IMR-90 (cell line): Measurements from ENCODE around the gene NAXE. TPM values are rescaled to one million over a fixed set of nuclear protein-coding genes. Genes with fewer than 3 reads are reported as not detected.

Experiments
- ATAC-seq: fragments of 200-7000 bp; cut with Tn5 transposase; 2 replicates; pipeline ENCODE4 v1.9.1; 2020; ENCODE audit warnings: low read depth, mild to moderate bottlenecking, moderate library complexity
- BruUV-seq: library from RNA; stranded (reverse); fragments of 400-500 nt; replicated peaks from 2 replicates; lab custom pipeline; 2021; lab: Mats Ljungman, UMichigan
- CTCF ChIA-PET: fragments of 300-600 bp; formaldehyde crosslinking; extraction: SDS; loops from one replicate; lab custom pipeline; 2021; ENCODE audit warnings: antibody characterized with exemption; lab: Yijun Ruan, JAX
- POLR2A ChIA-PET: fragments of 300-600 bp; sonication (Branson Sonifier 250); formaldehyde crosslinking; loops from one replicate; lab custom pipeline; 2022; ENCODE audit warnings: antibody characterized with exemption; ENCODE audit not compliant: unreplicated experiment; lab: Charles Lee
- DNase-seq: peaks from one replicate; pipeline ENCODE4 v3.0.0; 2013
- H2AFZ ChIP-seq: replicated peaks from 2 replicates; pipeline ENCODE3; 2013; ENCODE audit warnings: low read length, mild to moderate bottlenecking; ENCODE audit not compliant: poor library complexity
- H2AK5ac ChIP-seq: 2 replicates; pipeline ENCODE4 v1.6.1; 2013; ENCODE audit warnings: low read depth, low read length, inconsistent platforms
- H2AK9ac ChIP-seq: replicated peaks from 2 replicates; pipeline ENCODE3; 2013; ENCODE audit warnings: mild to moderate bottlenecking, low read depth, low read length, moderate library complexity; ENCODE audit not compliant: poor library complexity
- H2BK120ac ChIP-seq: 2 replicates; pipeline ENCODE4 v1.6.1; 2013; ENCODE audit warnings: low read depth, low read length, inconsistent platforms
- H2BK15ac ChIP-seq: 3 replicates; pipeline ENCODE4 v1.6.1; 2013; ENCODE audit warnings: low read depth, low read length, inconsistent platforms
- H2BK20ac ChIP-seq: 2 replicates; pipeline ENCODE4 v1.6.1; 2013; ENCODE audit warnings: low read depth, mild to moderate bottlenecking, inconsistent platforms, low read length, moderate library complexity
- H2BK5ac ChIP-seq: 2 replicates; pipeline ENCODE4 v1.6.1; 2013; ENCODE audit warnings: mild to moderate bottlenecking, low read depth, low read length, inconsistent platforms; ENCODE audit not compliant: poor library complexity, severe bottlenecking
- H3K14ac ChIP-seq: replicated peaks from 2 replicates; pipeline ENCODE4 v1.6.1; 2013; ENCODE audit warnings: low read depth, low read length, inconsistent platforms
- H3K18ac ChIP-seq: 2 replicates; pipeline ENCODE4 v1.6.1; 2013; ENCODE audit warnings: low read depth, low read length, control low read depth
- H3K23ac ChIP-seq: 2 replicates; pipeline ENCODE4 v1.6.1; 2013; ENCODE audit warnings: low read depth, low read length, inconsistent platforms
- H3K27ac ChIP-seq: 2 replicates; pipeline ENCODE4 v1.5.1; 2013; ENCODE audit warnings: mild to moderate bottlenecking, control low read depth, low read length; ENCODE audit not compliant: insufficient read depth
- H3K27me3 ChIP-seq: 2 replicates; pipeline ENCODE4 v1.6.1; 2013; ENCODE audit warnings: low read length; ENCODE audit not compliant: control insufficient read depth, insufficient read depth
- H3K36me3 ChIP-seq: 2 replicates; pipeline ENCODE4 v1.6.1; 2013; ENCODE audit warnings: low read length, mixed read lengths; ENCODE audit not compliant: control insufficient read depth, insufficient read depth
- H3K4ac ChIP-seq: 2 replicates; pipeline ENCODE4 v1.6.1; 2013; ENCODE audit warnings: low read depth, low read length, inconsistent platforms
- H3K4me1 ChIP-seq: 2 replicates; pipeline ENCODE4 v1.6.1; 2013; ENCODE audit warnings: low read length, mixed read lengths; ENCODE audit not compliant: control insufficient read depth, insufficient read depth
- H3K4me2 ChIP-seq: 2 replicates; pipeline ENCODE4 v1.6.1; 2013; ENCODE audit warnings: low read depth, mild to moderate bottlenecking, control low read depth, low read length, moderate library complexity
- H3K4me3 ChIP-seq: 2 replicates; pipeline ENCODE4 v1.5.1; 2013; ENCODE audit warnings: low read depth, mild to moderate bottlenecking, control low read depth, low read length, moderate library complexity; ENCODE audit not compliant: insufficient read depth
- H3K56ac ChIP-seq: 2 replicates; pipeline ENCODE4 v1.6.1; 2013; ENCODE audit warnings: low read length, inconsistent platforms; ENCODE audit not compliant: insufficient read depth; ENCODE audit errors: extremely low read depth
- H3K79me1 ChIP-seq, 2 experiments: 2 replicates each; pipeline ENCODE4 v1.6.1; 2013; ENCODE audit warnings: low read length in 2 of 2, inconsistent platforms in 1 of 2, low read depth in 1 of 2
- H3K9ac ChIP-seq: 2 replicates; pipeline ENCODE4 v1.6.1; 2013; ENCODE audit warnings: low read depth, low read length, control low read depth
- H3K9me1 ChIP-seq: 2 replicates; pipeline ENCODE4 v1.6.1; 2013; ENCODE audit warnings: low read length, inconsistent platforms; ENCODE audit not compliant: insufficient read depth
- H3K9me3 ChIP-seq: 2 replicates; pipeline ENCODE4 v1.6.1; 2013; ENCODE audit warnings: low read length; ENCODE audit not compliant: control insufficient read depth, insufficient read depth
- H4K20me1 ChIP-seq: 2 replicates; pipeline ENCODE4 v1.6.1; 2013; ENCODE audit warnings: low read length, inconsistent platforms; ENCODE audit not compliant: insufficient read depth
- H4K5ac ChIP-seq: 2 replicates; pipeline ENCODE4 v1.6.1; 2013; ENCODE audit warnings: mild to moderate bottlenecking, low read depth, low read length, control low read depth
- H4K8ac ChIP-seq, 2 experiments: 2 replicates each; pipeline ENCODE4 v1.6.1; 2013; ENCODE audit warnings: low read depth in 2 of 2, low read length in 2 of 2, control low read depth in 1 of 2, inconsistent platforms in 1 of 2
- H4K91ac ChIP-seq: 2 replicates; pipeline ENCODE4 v1.6.1; 2013; ENCODE audit warnings: low read depth, low read length, inconsistent platforms; ENCODE audit not compliant: insufficient read depth
- BHLHE40 ChIP-seq: fragments of 150-350 bp; IDR thresholded peaks from 2 replicates; pipeline ENCODE4 v1.6.1; 2016; ENCODE audit warnings: mild to moderate bottlenecking, low read depth, low read length
- CEBPB ChIP-seq: IDR thresholded peaks from 2 replicates; pipeline ENCODE4 v1.6.1; 2012; ENCODE audit warnings: low read depth, low read length, improper control_type of control experiment
- CHD1 ChIP-seq: IDR thresholded peaks from 2 replicates; pipeline ENCODE4 v1.6.1; 2012; ENCODE audit warnings: low read depth, low read length, improper control_type of control experiment
- FOS ChIP-seq: fragments of 150-350 bp; IDR thresholded peaks from 2 replicates; pipeline ENCODE4 v1.6.1; 2016; ENCODE audit warnings: low read depth, low read length
- MAZ ChIP-seq: IDR thresholded peaks from 2 replicates; pipeline ENCODE4 v1.6.1; 2012; ENCODE audit warnings: low read depth, mild to moderate bottlenecking, low read length, improper control_type of control experiment, moderate library complexity, borderline replicate concordance
- NFE2L2 ChIP-seq: fragments of 150-350 bp; IDR thresholded peaks from 2 replicates; pipeline ENCODE4 v1.6.1; 2016; ENCODE audit warnings: low read depth, mild to moderate bottlenecking, low read length
- RAD21 ChIP-seq: IDR thresholded peaks from 2 replicates; pipeline ENCODE4 v1.6.1; 2012; ENCODE audit warnings: low read length, improper control_type of control experiment
- SMC3 ChIP-seq: fragments of 150-350 bp; IDR thresholded peaks from 2 replicates; pipeline ENCODE4 v1.6.1; 2016; ENCODE audit warnings: low read depth, mild to moderate bottlenecking, antibody characterized with exemption, low read length, moderate library complexity
- WGBS, 2 experiments: methylation state at CpG; one replicate each; pipeline versions ENCODE4 v1.1.5 to v1.1.7; 2013; ENCODE audit warnings: missing lambda C conversion rate in 2 of 2; ENCODE audit not compliant: insufficient read length in 1 of 2; ENCODE audit errors: extremely low coverage in 2 of 2; 5-methylcytosine and 5-hydroxymethylcytosine counted together
- dilution Hi-C: fragments of 300-500 bp; cut with HindIII; formaldehyde crosslinking; loops from one replicate; pipeline ENCODE4 v1.14.3; 2018; ENCODE audit warnings: low sequenced_read_pairs; ENCODE audit not compliant: unreplicated experiment
- in situ Hi-C: fragments of 300-500 bp; cut with MboI; formaldehyde crosslinking; loops from 3 replicates; pipeline ENCODE4 v1.14.3; 2019; ENCODE audit warnings: low sequenced_read_pairs, inconsistent platforms, mixed read lengths
- intact Hi-C: fragments of 100-400 bp; cut with micrococcal nuclease; formaldehyde crosslinking; loops from 2 replicates; pipeline ENCODE4 v1.10.0; 2022
- polyA plus RNA-seq, 3 experiments: library from polyadenylated mRNA; depleted of rRNA; stranded (reverse); fragments of >200 nt; gene quantifications; 2 replicates each; pipeline ENCODE4 v1.2.3, GENCODE V29; 2012; ENCODE audit warnings: low replicate concordance in 1 of 3
- total RNA-seq: library from RNA; depleted of rRNA; stranded (reverse); fragments of >200 nt; gene quantifications from 2 replicates; pipeline ENCODE4 v1.2.3, GENCODE V29; 2012
- TF ChIP-seq, protein P1 (sequence below): conservative IDR thresholded peaks from 2 replicates; pipeline ENCODE4 v1.5.1; 2012; ENCODE audit warnings: mild to moderate bottlenecking, low read depth, low read length, improper control_type of control experiment
- TF ChIP-seq, protein P2 (sequence below): fragments of 150-350 bp; IDR thresholded peaks from 2 replicates; pipeline ENCODE4 v1.6.1; 2016; ENCODE audit warnings: low read depth, mild to moderate bottlenecking, low read length, moderate library complexity, borderline replicate concordance

The NAXE gene
- total and polyA plus RNA-seq, 2 of the 4 experiments (the other 2 are of a cell fraction), result 61.0 to 74.2 TPM

DNA sequence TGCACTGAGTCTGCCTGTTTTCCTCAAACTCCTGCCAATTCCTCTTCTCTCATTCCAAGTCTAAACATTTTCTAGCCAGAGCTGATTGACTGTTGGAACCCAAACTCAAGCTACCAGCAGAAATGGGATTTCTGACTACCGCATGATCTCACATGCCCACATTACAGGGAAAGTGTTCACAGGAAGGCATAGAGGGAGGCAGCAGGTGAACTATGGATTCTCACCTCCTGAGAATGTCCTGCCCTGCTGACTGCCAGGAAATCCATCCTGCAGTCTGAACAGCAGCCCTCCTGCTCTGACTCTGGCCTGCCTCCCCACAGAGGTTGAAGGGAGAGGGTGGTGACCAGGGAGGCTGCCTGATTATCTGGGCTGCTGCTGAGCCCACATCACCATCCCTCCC, 41.7 kb upstream of the NAXE start:
- Histone ChIP-seq H3K4me1 (no peaks in the 10 kb centered on the region), H3K9me1 (peaks cover 13% of the 10 kb centered on the region), H4K91ac (no peak overlapping the region), H4K8ac (no peak overlapping the region), H3K4me3 (no peak overlapping the region), H3K4me2 (no peak overlapping the region), H4K5ac (no peak overlapping the region), H2BK20ac (no peak overlapping the region), H3K14ac (no peak overlapping the region), H2BK15ac (no peak overlapping the region), H3K9me3 (no peaks in the 10 kb centered on the region), H2AK9ac (no peak overlapping the region), H2BK120ac (no peak overlapping the region), H3K27me3 (no peaks in the 10 kb centered on the region), H3K36me3 (peaks cover 14% of the 10 kb centered on the region), H3K56ac (no peak overlapping the region), H3K79me1 (peaks cover 0 to 22% of the 10 kb centered on the region in 2 experiments; a peak in 3 of 4 replicates), H3K27ac (no peak overlapping the region), H3K23ac (no peak overlapping the region), H2AFZ (no peak overlapping the region), H4K20me1 (no peaks in the 10 kb centered on the region), H2BK5ac (no peak overlapping the region), H3K4ac (no peak overlapping the region), H3K18ac (no peak overlapping the region), H2AK5ac (no peak overlapping the region), H3K9ac (no peak overlapping the region)
- intact Hi-C loops, result no loop called here
- DNase-seq, result no peak
- dilution Hi-C loops, result no loop called here
- ChIA-PET CTCF (no interaction called here), POLR2A (no interaction called here)
- TF ChIP-seq FOS, result no peak
- TF ChIP-seq BHLHE40, result no peak
- TF ChIP-seq, protein P1, sequence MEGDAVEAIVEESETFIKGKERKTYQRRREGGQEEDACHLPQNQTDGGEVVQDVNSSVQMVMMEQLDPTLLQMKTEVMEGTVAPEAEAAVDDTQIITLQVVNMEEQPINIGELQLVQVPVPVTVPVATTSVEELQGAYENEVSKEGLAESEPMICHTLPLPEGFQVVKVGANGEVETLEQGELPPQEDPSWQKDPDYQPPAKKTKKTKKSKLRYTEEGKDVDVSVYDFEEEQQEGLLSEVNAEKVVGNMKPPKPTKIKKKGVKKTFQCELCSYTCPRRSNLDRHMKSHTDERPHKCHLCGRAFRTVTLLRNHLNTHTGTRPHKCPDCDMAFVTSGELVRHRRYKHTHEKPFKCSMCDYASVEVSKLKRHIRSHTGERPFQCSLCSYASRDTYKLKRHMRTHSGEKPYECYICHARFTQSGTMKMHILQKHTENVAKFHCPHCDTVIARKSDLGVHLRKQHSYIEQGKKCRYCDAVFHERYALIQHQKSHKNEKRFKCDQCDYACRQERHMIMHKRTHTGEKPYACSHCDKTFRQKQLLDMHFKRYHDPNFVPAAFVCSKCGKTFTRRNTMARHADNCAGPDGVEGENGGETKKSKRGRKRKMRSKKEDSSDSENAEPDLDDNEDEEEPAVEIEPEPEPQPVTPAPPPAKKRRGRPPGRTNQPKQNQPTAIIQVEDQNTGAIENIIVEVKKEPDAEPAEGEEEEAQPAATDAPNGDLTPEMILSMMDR, result no peak
- no peak for TF ChIP-seq RAD21
- no peak for TF ChIP-seq CHD1
- TF ChIP-seq MAZ, result no peak
- no peak for TF ChIP-seq NFE2L2
- TF ChIP-seq SMC3, result no peak
- TF ChIP-seq CEBPB, result no peak
- TF ChIP-seq, protein P2, sequence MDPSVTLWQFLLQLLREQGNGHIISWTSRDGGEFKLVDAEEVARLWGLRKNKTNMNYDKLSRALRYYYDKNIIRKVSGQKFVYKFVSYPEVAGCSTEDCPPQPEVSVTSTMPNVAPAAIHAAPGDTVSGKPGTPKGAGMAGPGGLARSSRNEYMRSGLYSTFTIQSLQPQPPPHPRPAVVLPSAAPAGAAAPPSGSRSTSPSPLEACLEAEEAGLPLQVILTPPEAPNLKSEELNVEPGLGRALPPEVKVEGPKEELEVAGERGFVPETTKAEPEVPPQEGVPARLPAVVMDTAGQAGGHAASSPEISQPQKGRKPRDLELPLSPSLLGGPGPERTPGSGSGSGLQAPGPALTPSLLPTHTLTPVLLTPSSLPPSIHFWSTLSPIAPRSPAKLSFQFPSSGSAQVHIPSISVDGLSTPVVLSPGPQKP, result no peak
- in situ Hi-C loops, result no loop called here
- ATAC-seq, result no peak
- BruUV-seq, result no TSS peak
- WGBS, 2 experiments, result no CpG with 5 or more reads among the region's 1 CpG
